Cardiac muscle cell (in vitro differentiated cells and primary cell): ENCODE results near the gene CD300H. TPM values are rescaled to one million over a fixed set of nuclear protein-coding genes. Genes with fewer than 3 reads are reported as not detected.
"Not testable (repeated sequence)": the region's sequence is repeated elsewhere in the genome, so short reads cannot be mapped to it uniquely, and the experiment has no call there.

Experiments used
- DNase-seq, 2 donors: peaks; one replicate each; pipeline versions ENCODE4 v3.0.0 to v3.0.0-alpha.2; 2010 to 2017; ENCODE audit warnings: low read depth in 1 of 2, low spot score in 1 of 2
- H3K27ac ChIP-seq: fragments of 200-600 bp; sonication (generic); 2 replicates; pipeline ENCODE4 v1.5.1; 2016
- H3K27me3 ChIP-seq: fragments of 200-600 bp; sonication (generic); 2 replicates; pipeline ENCODE4 v1.6.0; 2016; ENCODE audit warnings: control low read depth
- H3K36me3 ChIP-seq: fragments of 200-600 bp; sonication (generic); 2 replicates; pipeline ENCODE4 v1.5.1; 2016; ENCODE audit warnings: control low read depth
- H3K4me1 ChIP-seq: fragments of 200-600 bp; sonication (generic); 2 replicates; pipeline ENCODE4 v1.8.1; 2017; ENCODE audit warnings: low read depth, mild to moderate bottlenecking, mixed run types
- H3K4me3 ChIP-seq: fragments of 200-600 bp; sonication (generic); 2 replicates; pipeline ENCODE4 v1.5.1; 2016; ENCODE audit warnings: mild to moderate bottlenecking
- H3K9me3 ChIP-seq: fragments of 200-600 bp; sonication (generic); 2 replicates; pipeline ENCODE4 v1.5.1; 2017; ENCODE audit warnings: low read depth, mild to moderate bottlenecking, control low read depth
- CTCF ChIP-seq: IDR thresholded peaks from 2 replicates; pipeline ENCODE4 v1.5.1; 2012; ENCODE audit warnings: low read depth, mild to moderate bottlenecking, low read length
- polyA plus RNA-seq: library from polyadenylated mRNA; unstranded; fragments of >200 nt; fragmentation: Nextera tagmentation; extraction: Ambion mirVana; gene quantifications from 2 replicates; pipeline ENCODE4 v1.2.1, GENCODE V29; 2016
- total RNA-seq: library from RNA; depleted of rRNA; stranded (reverse); fragments of >200 nt; gene quantifications from 2 replicates; pipeline ENCODE4 v1.2.3, GENCODE V29; 2016

Gene CD300H
- total and polyA plus RNA-seq, 2 experiments from 2014 or later: not detected

DNA sequence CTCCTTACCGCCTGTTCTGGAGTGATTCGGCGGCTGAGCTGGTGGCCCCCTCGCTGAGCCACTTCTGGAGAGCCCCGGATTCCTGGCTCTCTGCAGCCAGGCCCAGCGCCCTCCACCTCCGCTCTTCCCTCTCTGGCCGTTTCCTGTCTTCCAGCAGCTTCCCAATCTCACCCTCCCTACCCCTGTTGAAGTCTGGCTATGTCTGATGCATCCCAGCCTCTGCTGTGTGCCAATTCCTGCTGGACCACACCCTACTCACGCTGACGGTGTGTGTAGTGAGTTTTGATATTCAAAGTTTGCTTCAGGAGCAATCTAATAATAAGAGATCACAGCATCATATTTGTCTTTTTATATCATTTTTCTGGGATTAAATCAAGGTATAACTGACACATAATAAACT is 15.3 kb upstream of the CD300H start:
- Histone ChIP-seq H3K9me3 (no peaks in the 10 kb centered on the region), H3K27ac (no peak overlapping the region)
- TF ChIP-seq CTCF: no peak

DNA sequence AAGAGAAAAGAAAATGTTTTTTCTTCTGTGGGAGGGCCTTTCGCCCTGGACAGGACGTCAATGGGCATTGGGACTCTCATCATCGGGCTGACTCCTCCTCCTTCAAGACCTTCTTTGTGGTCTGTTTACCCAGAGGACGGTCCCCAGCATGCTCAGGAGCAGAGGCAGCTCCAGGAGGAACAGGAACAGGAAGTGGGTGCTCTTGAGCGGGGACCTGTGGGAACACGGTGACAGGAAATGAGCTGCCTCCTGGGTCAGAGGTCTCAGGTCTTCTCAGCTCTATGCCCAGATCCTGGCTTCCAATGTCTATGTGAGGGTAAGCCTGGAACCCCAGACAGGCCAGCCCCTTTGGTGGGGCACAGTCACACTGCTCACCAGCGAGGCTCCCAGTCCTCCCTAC is 12.6 kb upstream of the CD300H start:
- no peaks in the 10 kb centered on the region for H3K9me3 ChIP-seq
- no peak for DNase-seq
- no peaks in the 10 kb centered on the region for H3K4me1 ChIP-seq
- no peak for TF ChIP-seq CTCF
- H3K27ac ChIP-seq: no peak overlapping the region
- H3K4me3 ChIP-seq: no peak overlapping the region
- H3K27me3 ChIP-seq: no peaks in the 10 kb centered on the region
- H3K36me3 ChIP-seq: no peaks in the 10 kb centered on the region

More for the DNA sequence above, 15.3 kb upstream of the CD300H start:
- Histone ChIP-seq H3K36me3 (no peaks in the 10 kb centered on the region), H3K27me3 (no peaks in the 10 kb centered on the region), H3K4me1 (no peaks in the 10 kb centered on the region), H3K4me3 (no peak overlapping the region)
- no peak for DNase-seq

GRCh38 chr17:74578979-74579378 is 11.7 kb upstream of the CD300H start:
- TF ChIP-seq CTCF: no peak

DNA sequence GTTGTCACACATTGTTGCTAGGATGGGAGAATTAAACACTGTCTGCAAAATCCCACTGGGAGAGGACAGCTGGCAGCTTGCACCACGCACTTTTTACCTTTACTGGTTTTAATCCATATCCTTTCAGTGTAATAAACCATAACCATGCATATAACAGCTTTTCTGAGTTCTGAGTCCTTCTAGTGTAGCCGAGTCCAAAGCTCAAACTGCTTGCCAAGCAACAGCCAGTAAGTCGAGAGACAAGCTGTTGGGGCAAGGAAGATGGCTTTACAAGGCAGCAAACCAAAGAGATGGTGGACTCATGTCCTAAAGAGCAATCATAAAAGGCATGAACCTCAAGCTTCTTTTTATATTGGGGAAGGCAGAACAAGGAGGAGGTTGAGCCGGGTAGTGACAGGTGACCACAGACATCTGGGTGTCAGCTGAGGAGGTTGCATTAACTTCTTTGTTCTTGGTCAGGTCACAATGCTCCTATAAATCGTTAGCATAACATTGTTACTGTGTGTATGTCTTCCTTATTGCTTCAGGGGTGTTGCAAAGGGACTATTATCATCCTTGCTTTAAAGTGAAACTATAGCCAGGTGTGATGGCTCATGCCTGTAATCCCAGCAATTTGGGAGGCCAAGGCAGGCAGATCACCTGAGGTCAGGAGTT is 7.3 kb upstream of the CD300H start:
- no peaks in the 10 kb centered on the region for H3K4me1 ChIP-seq
- no peak overlapping the region for H3K27ac ChIP-seq
- DNase-seq: no peak
- no peaks in the 10 kb centered on the region for H3K27me3 ChIP-seq
- H3K4me3 ChIP-seq: no peak overlapping the region
- TF ChIP-seq CTCF: no peak
- H3K9me3 ChIP-seq: no peaks in the 10 kb centered on the region
- no peaks in the 10 kb centered on the region for H3K36me3 ChIP-seq

More at GRCh38 chr17:74578979-74579378, 11.7 kb upstream of the CD300H start:
- no peaks in the 10 kb centered on the region for H3K27me3 ChIP-seq
- H3K4me3 ChIP-seq: no peak overlapping the region
- H3K36me3 ChIP-seq: no peaks in the 10 kb centered on the region
- no peak overlapping the region for H3K27ac ChIP-seq
- H3K9me3 ChIP-seq: no peaks in the 10 kb centered on the region
- no peaks in the 10 kb centered on the region for H3K4me1 ChIP-seq
- DNase-seq: no peak

GRCh38 chr17:74573635-74574034 is 6.3 kb upstream of the CD300H start:
- not testable (repeated sequence) for DNase-seq, H3K36me3 ChIP-seq, H3K9me3 ChIP-seq, H3K27me3 ChIP-seq, H3K27ac ChIP-seq, H3K4me3 ChIP-seq, H3K4me1 ChIP-seq

GRCh38 chr17:74573169-74573568 is 5.9 kb upstream of the CD300H start:
- no peak for TF ChIP-seq CTCF
- no peaks in the 10 kb centered on the region for H3K36me3 ChIP-seq
- no peaks in the 10 kb centered on the region for H3K9me3 ChIP-seq
- no peak overlapping the region for H3K27ac ChIP-seq
- DNase-seq: no peak
- no peaks in the 10 kb centered on the region for H3K4me1 ChIP-seq
- no peaks in the 10 kb centered on the region for H3K27me3 ChIP-seq
- no peak overlapping the region for H3K4me3 ChIP-seq
